ENCODE measurements around the gene ALOXE3. TPM values are rescaled to one million over a fixed set of nuclear protein-coding genes. Genes with fewer than 3 reads are reported as not detected.

Gene ALOXE3
- total and polyA plus RNA-seq, 4 donors, result not detected

GRCh38 chr17:8046306-8046928 lies 71.9 kb downstream of the ALOXE3 start:
- no peak overlapping the region for H3K4me3 ChIP-seq (ENCODE audit: low read depth in 1 of 3, low read length in 3 of 3)
- DNase-seq (ENCODE audit: low spot score), result no peak
- H3K4me1 ChIP-seq (ENCODE audit: control insufficient read depth in 4 of 4, insufficient read depth in 4 of 4, low read length in 3 of 4), result no peaks in the 10 kb centered on the region
- 92% methylated on average over 11 of the region's 11 CpGs for WGBS
- TF ChIP-seq ATF3 (IDR thresholded peaks at IDR 0.05) (no peak), YY1 (IDR thresholded peaks at IDR 0.05) (no peak), REST (IDR thresholded peaks at IDR 0.05) (no peak), NR2F2 (IDR thresholded peaks at IDR 0.05) (no peak), CTCF (IDR thresholded peaks at IDR 0.05; ENCODE audit: low read depth, low read length, missing input control) (no peak), GABPA (IDR thresholded peaks at IDR 0.05 in 1 of 2, conservative IDR thresholded peaks at IDR 0.05 in 1 of 2) (no peak), HNF4A (conservative IDR thresholded peaks at IDR 0.05) (no peak), MAX (IDR thresholded peaks at IDR 0.05) (no peak), HNF4G (IDR thresholded peaks at IDR 0.05) (no peak), EGR1 (IDR thresholded peaks at IDR 0.05; ENCODE audit: low read depth in 2 of 2) (no peak), JUND (IDR thresholded peaks at IDR 0.05) (no peak), ZBTB33 (IDR thresholded peaks at IDR 0.05) (no peak), FOXA1 (IDR thresholded peaks at IDR 0.05) (no peak), RXRA (IDR thresholded peaks at IDR 0.05) (no peak)
- H3K36me3 ChIP-seq (ENCODE audit: control insufficient read depth in 4 of 4, insufficient read depth in 3 of 4, low read depth in 1 of 4, low read length in 3 of 4), result no peaks in the 10 kb centered on the region
- no peak overlapping the region for H3K9ac ChIP-seq (ENCODE audit: low read depth in 1 of 2, low read length in 2 of 2)
- H3K27ac ChIP-seq (ENCODE audit: low read depth in 1 of 2, low read length in 2 of 2), result no peak overlapping the region
- no peaks in the 10 kb centered on the region for H3K27me3 ChIP-seq (ENCODE audit: control insufficient read depth in 4 of 4, insufficient read depth in 4 of 4, low read length in 3 of 4)
- H3K9me3 ChIP-seq (ENCODE audit: control insufficient read depth in 4 of 4, low read length in 3 of 4), result no peaks in the 10 kb centered on the region

Small RNA genes lying within 50 kb of the gene (small RNA-seq; reads per million reads assigned to genes)
- not detected for gene MIR4314

Other genes with a start within 250 kb of the ALOXE3 start
- 10 to 100 TPM; 11.0 to 14.4 TPM for gene CHD3, start 229.7 kb downstream of the ALOXE3 start, total RNA-seq
- gene CHD3, start 229.7 kb downstream of the ALOXE3 start, polyA plus RNA-seq, result 1 to 10 TPM; 1.9 to 3.4 TPM
- gene RNF227, start 202.2 kb downstream of the ALOXE3 start, total RNA-seq, result 1 to 10 TPM in 1 of 2 donors, under 1 TPM in 1; 0.33 to 1.4 TPM
- under 1 TPM; 0.17 to 0.31 TPM for gene RNF227, start 202.2 kb downstream of the ALOXE3 start, polyA plus RNA-seq
- gene KCNAB3, start 188.7 kb downstream of the ALOXE3 start, total RNA-seq, result under 1 TPM; 0.23 to 0.67 TPM
- gene KCNAB3, start 188.7 kb downstream of the ALOXE3 start, polyA plus RNA-seq, result under 1 TPM; 0.42 to 0.43 TPM
- gene TRAPPC1, start 186.6 kb downstream of the ALOXE3 start, total RNA-seq, result 10 to 100 TPM; 15.9 to 18.4 TPM
- 10 to 100 TPM; 95.9 to 96.9 TPM for gene TRAPPC1, start 186.6 kb downstream of the ALOXE3 start, polyA plus RNA-seq
- 10 to 100 TPM; 10.5 to 12.0 TPM for gene CNTROB, start 186.3 kb downstream of the ALOXE3 start, total RNA-seq
- gene CNTROB, start 186.3 kb downstream of the ALOXE3 start, polyA plus RNA-seq, result 1 to 10 TPM; 2.2 to 6.7 TPM
- under 1 TPM in 1 of 2 donors, not detected in 1; 0.09 TPM for gene GUCY2D, start 115.9 kb downstream of the ALOXE3 start, total RNA-seq
- gene GUCY2D, start 115.9 kb downstream of the ALOXE3 start, polyA plus RNA-seq, result under 1 TPM in 1 of 2 donors, not detected in 1; 0.14 TPM
- gene ALOX15B, start 79.5 kb downstream of the ALOXE3 start, total RNA-seq, result 1 to 10 TPM in 1 of 2 donors, under 1 TPM in 1; 0.92 to 1.0 TPM
- gene ALOX15B, start 79.5 kb downstream of the ALOXE3 start, polyA plus RNA-seq, result under 1 TPM; 0.16 to 0.19 TPM
- not detected for gene ALOX12B, start 30.8 kb downstream of the ALOXE3 start, total RNA-seq
- not detected for gene ALOX12B, start 30.8 kb downstream of the ALOXE3 start, polyA plus RNA-seq
- gene HES7, start 5.6 kb upstream of the ALOXE3 start, total RNA-seq, result not detected
- not detected for gene HES7, start 5.6 kb upstream of the ALOXE3 start, polyA plus RNA-seq
- 10 to 100 TPM; 10.1 to 71.6 TPM for gene PER1, start 33.9 kb upstream of the ALOXE3 start, total RNA-seq
- gene PER1, start 33.9 kb upstream of the ALOXE3 start, polyA plus RNA-seq, result 10 to 100 TPM; 24.9 to 34.6 TPM
- 1 to 10 TPM; 4.2 to 9.0 TPM for gene VAMP2, start 44.4 kb upstream of the ALOXE3 start, total RNA-seq
- 10 to 100 TPM; 11.4 to 25.9 TPM for gene VAMP2, start 44.4 kb upstream of the ALOXE3 start, polyA plus RNA-seq
- gene TMEM107, start 57.9 kb upstream of the ALOXE3 start, total RNA-seq, result 1 to 10 TPM; 4.5 to 8.4 TPM
- gene TMEM107, start 57.9 kb upstream of the ALOXE3 start, polyA plus RNA-seq, result 1 to 10 TPM; 3.0 to 3.9 TPM
- 1 to 10 TPM; 5.1 to 6.8 TPM for gene BORCS6, start 71.7 kb upstream of the ALOXE3 start, total RNA-seq
- 1 to 10 TPM; 4.1 to 6.4 TPM for gene BORCS6, start 71.7 kb upstream of the ALOXE3 start, polyA plus RNA-seq
- gene AURKB, start 92.1 kb upstream of the ALOXE3 start, total RNA-seq, result 10 to 100 TPM in 1 of 2 donors, under 1 TPM in 1; 0.42 to 25.9 TPM
- 1 to 10 TPM; 1.8 to 4.3 TPM for gene AURKB, start 92.1 kb upstream of the ALOXE3 start, polyA plus RNA-seq
- 10 to 100 TPM in 1 of 2 donors, 1 to 10 TPM in 1; 5.9 to 10.0 TPM for gene CTC1, start 129.5 kb upstream of the ALOXE3 start, total RNA-seq
- gene CTC1, start 129.5 kb upstream of the ALOXE3 start, polyA plus RNA-seq, result 1 to 10 TPM; 5.5 to 9.3 TPM
- 10 to 100 TPM; 13.7 to 18.5 TPM for gene PFAS, start 130.8 kb upstream of the ALOXE3 start, total RNA-seq
- 1 to 10 TPM; 6.0 to 7.9 TPM for gene PFAS, start 130.8 kb upstream of the ALOXE3 start, polyA plus RNA-seq
- 1 to 10 TPM; 6.9 to 7.6 TPM for gene RANGRF, start 170.2 kb upstream of the ALOXE3 start, total RNA-seq
- 10 to 100 TPM; 10.3 to 19.9 TPM for gene RANGRF, start 170.2 kb upstream of the ALOXE3 start, polyA plus RNA-seq
- gene SLC25A35, start 176.9 kb upstream of the ALOXE3 start, total RNA-seq, result 1 to 10 TPM in 1 of 2 donors, under 1 TPM in 1; 0.84 to 1.2 TPM
- 1 to 10 TPM; 1.2 to 1.6 TPM for gene SLC25A35, start 176.9 kb upstream of the ALOXE3 start, polyA plus RNA-seq
- 1 to 10 TPM; 1.4 to 1.9 TPM for gene ARHGEF15, start 191.7 kb upstream of the ALOXE3 start, total RNA-seq
- gene ARHGEF15, start 191.7 kb upstream of the ALOXE3 start, polyA plus RNA-seq, result 1 to 10 TPM; 1.6 to 2.1 TPM
- not detected for gene ODF4, start 221.3 kb upstream of the ALOXE3 start, total RNA-seq
- gene ODF4, start 221.3 kb upstream of the ALOXE3 start, polyA plus RNA-seq, result not detected

All from liver (tissue), 10 donors.